ENCODE measurements around the gene INTS11. TPM values are rescaled to one million over a fixed set of nuclear protein-coding genes. Genes with fewer than 3 reads are reported as not detected.

Gene INTS11
- total and polyA plus RNA-seq, 9 of the 15 experiments (the other 6 are each of a cell fraction or from before 2014, with no cell fraction given): 3.6 to 183 (median 110) TPM

DNA sequence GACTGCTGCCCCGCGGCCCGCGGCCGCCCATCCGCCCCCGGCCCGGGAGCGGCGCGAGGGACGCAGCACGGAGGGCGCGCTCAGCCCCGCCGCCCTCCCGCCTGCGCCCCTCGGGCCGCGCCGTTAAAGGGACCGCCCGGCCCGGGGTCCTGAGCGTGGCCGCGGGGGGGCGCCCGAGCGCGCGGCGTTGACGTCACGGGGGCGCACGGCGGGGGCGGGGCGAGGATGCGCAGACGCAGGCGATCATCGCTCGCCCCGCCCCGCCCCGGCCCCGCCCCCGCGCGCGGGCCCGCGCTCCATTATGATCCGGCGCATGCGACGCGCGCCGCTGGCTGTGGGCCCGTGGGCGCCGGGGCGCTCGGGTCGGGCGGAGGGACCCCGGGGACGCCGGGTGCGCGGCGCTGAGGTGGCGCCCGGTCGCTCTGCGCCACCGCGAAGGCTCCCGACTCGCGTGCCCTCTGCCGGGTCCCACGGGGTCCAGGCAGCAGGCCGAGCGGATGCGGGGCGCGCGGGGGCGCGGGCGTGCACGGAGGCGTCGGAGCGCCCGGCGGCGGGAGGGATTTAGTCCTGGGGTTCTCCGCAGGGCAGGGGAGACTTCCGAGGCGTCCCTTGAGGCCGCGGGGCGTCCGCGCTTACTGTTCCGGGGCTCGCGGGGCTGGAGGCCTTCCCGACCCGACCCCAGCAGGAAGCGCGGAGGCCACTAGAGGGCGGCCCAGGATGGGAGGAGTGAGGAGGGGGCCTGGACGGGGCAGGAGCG lies 25.0 kb upstream of the INTS11 start, which contains the start of gene DVL1 (continued):
- TF ChIP-seq, protein P1, sequence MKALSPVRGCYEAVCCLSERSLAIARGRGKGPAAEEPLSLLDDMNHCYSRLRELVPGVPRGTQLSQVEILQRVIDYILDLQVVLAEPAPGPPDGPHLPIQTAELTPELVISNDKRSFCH (CRISPR knock-in tag; IDR thresholded peaks at IDR 0.05): no peak
- TF ChIP-seq, protein P1 (tag; IDR thresholded peaks at IDR 0.05): 0 out of 2 replicates have a peak, but pooled peaks have one; percentile 58
- TF ChIP-seq KDM5B (IDR thresholded peaks at IDR 0.05; ENCODE audit: insufficient replicate concordance, low read depth, low read length) (peak; percentile 69), ZNF124 (CRISPR knock-in tag; IDR thresholded peaks at IDR 0.05) (no peak), ZNF23 (CRISPR knock-in tag; IDR thresholded peaks at IDR 0.05) (no peak), ZFX (CRISPR knock-in tag; IDR thresholded peaks at IDR 0.05) (peak; percentile 87), EP400 (IDR thresholded peaks at IDR 0.05) (peak; percentile 45; the same call in 1 of the 2 replicates), RAD21 (CRISPR knock-in tag; conservative IDR thresholded peaks at IDR 0.05 in 1 of 2, IDR thresholded peaks at IDR 0.05 in 1 of 2) (peak; percentile 43 to 56; a peak in 3 of 4 replicates), E2F3 (CRISPR knock-in tag; IDR thresholded peaks at IDR 0.05) (no peak), ILK (tag; IDR thresholded peaks at IDR 0.05; ENCODE audit: borderline replicate concordance, low read depth) (no peak), MYNN (IDR thresholded peaks at IDR 0.05) (no peak), MYNN (CRISPR knock-in tag; IDR thresholded peaks at IDR 0.05) (no peak), ZNF165 (CRISPR knock-in tag; IDR thresholded peaks at IDR 0.05; ENCODE audit: borderline replicate concordance) (no peak), RBBP5 (IDR thresholded peaks at IDR 0.05; ENCODE audit: borderline replicate concordance, insufficient read depth, low read length, poor library complexity, severe bottlenecking) (peak; percentile 71), CEBPG (CRISPR knock-in tag; IDR thresholded peaks at IDR 0.05) (no peak), CEBPG (tag; conservative IDR thresholded peaks at IDR 0.05 in 1 of 2, IDR thresholded peaks at IDR 0.05 in 1 of 2) (no peak), TOE1 (IDR thresholded peaks at IDR 0.05; ENCODE audit: borderline replicate concordance) (no peak), TOE1 (CRISPR knock-in tag; IDR thresholded peaks at IDR 0.05; ENCODE audit: borderline replicate concordance, low read depth) (0 out of 2 replicates have a peak, but pooled peaks have one; percentile 33), BRD9 (IDR thresholded peaks at IDR 0.05; ENCODE audit: low read depth, partially characterized antibody) (no peak), MTA1 (IDR thresholded peaks at IDR 0.05; ENCODE audit: borderline replicate concordance) (no peak), MXI1 (IDR thresholded peaks at IDR 0.05; ENCODE audit: low read depth, low read length) (no peak), ETV5 (CRISPR knock-in tag; IDR thresholded peaks at IDR 0.05; ENCODE audit: low read depth) (peak; percentile 62; the same call in 1 of the 2 replicates)
- TF ChIP-seq, protein P2, sequence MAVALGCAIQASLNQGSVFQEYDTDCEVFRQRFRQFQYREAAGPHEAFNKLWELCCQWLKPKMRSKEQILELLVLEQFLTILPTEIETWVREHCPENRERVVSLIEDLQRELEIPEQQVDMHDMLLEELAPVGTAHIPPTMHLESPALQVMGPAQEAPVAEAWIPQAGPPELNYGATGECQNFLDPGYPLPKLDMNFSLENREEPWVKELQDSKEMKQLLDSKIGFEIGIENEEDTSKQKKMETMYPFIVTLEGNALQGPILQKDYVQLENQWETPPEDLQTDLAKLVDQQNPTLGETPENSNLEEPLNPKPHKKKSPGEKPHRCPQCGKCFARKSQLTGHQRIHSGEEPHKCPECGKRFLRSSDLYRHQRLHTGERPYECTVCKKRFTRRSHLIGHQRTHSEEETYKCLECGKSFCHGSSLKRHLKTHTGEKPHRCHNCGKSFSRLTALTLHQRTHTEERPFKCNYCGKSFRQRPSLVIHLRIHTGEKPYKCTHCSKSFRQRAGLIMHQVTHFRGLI (CRISPR knock-in tag; IDR thresholded peaks at IDR 0.05): no peak
- TF ChIP-seq, protein P3, sequence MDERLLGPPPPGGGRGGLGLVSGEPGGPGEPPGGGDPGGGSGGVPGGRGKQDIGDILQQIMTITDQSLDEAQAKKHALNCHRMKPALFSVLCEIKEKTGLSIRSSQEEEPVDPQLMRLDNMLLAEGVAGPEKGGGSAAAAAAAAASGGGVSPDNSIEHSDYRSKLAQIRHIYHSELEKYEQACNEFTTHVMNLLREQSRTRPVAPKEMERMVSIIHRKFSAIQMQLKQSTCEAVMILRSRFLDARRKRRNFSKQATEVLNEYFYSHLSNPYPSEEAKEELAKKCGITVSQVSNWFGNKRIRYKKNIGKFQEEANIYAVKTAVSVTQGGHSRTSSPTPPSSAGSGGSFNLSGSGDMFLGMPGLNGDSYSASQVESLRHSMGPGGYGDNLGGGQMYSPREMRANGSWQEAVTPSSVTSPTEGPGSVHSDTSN (CRISPR knock-in tag; IDR thresholded peaks at IDR 0.05; ENCODE audit: low read depth): no peak
- TF ChIP-seq, protein P3 (tag; conservative IDR thresholded peaks at IDR 0.05; ENCODE audit: low read depth): no peak

Data from K562 (cell line).